GM18868 (cell line): ENCODE results near the gene MCMBP.
"Not testable (repeated sequence)": the region's sequence is repeated elsewhere in the genome, so short reads cannot be mapped to it uniquely, and the experiment has no call there.

ENCODE experiments used
- ATAC-seq: cut with Tn5 transposase; IDR thresholded peaks from one replicate; pipeline ENCODE4 v1.9.1; 2021; ENCODE audit warnings: mild to moderate bottlenecking, moderate library complexity; ENCODE audit not compliant: unreplicated experiment

MCMBP gene

GRCh38 chr10:119831656-119832055 is 41.0 kb downstream of the MCMBP start:
- no peak for ATAC-seq

GRCh38 chr10:119830851-119831250 is 41.8 kb downstream of the MCMBP start:
- no peak for ATAC-seq

GRCh38 chr10:119829429-119829828 is 43.2 kb downstream of the MCMBP start:
- no peak for ATAC-seq

- no peak for ATAC-seq
These were observed 45.2 kb downstream of the MCMBP start for GRCh38 chr10:119827430-119827829.

- ATAC-seq = no peak
These were observed 45.9 kb downstream of the MCMBP start for GRCh38 chr10:119826771-119827170.

GRCh38 chr10:119824299-119824698 is 48.3 kb downstream of the MCMBP start:
- no peak for ATAC-seq

- ATAC-seq = no peak
These were observed 51.5 kb downstream of the MCMBP start for GRCh38 chr10:119821182-119821581.

- ATAC-seq = no peak
These were observed 53.8 kb downstream of the MCMBP start for GRCh38 chr10:119818889-119819270.

GRCh38 chr10:119817991-119818888 is 54.4 kb downstream of the MCMBP start:
- ATAC-seq = no peak

GRCh38 chr10:119815671-119816070 is 57.0 kb downstream of the MCMBP start:
- no peak for ATAC-seq

- ATAC-seq = no peak
These were observed 60.0 kb downstream of the MCMBP start for GRCh38 chr10:119812684-119813083.

GRCh38 chr10:119811122-119811521 is 61.5 kb downstream of the MCMBP start:
- ATAC-seq = no peak

GRCh38 chr10:119807960-119808697 is 64.5 kb downstream of the MCMBP start:
- ATAC-seq = no peak

- no peak for ATAC-seq
These were observed 66.1 kb downstream of the MCMBP start for GRCh38 chr10:119806334-119807130.

GRCh38 chr10:119805702-119806230 is 66.9 kb downstream of the MCMBP start:
- ATAC-seq = no peak

GRCh38 chr10:119803264-119803663 is 69.4 kb downstream of the MCMBP start:
- ATAC-seq = no peak

- ATAC-seq = peak; percentile 72
These were observed 70.6 kb downstream of the MCMBP start for GRCh38 chr10:119801998-119802538.

- no peak for ATAC-seq
These were observed 71.5 kb downstream of the MCMBP start for GRCh38 chr10:119801176-119801575.

- no peak for ATAC-seq
These were observed 76.6 kb downstream of the MCMBP start for GRCh38 chr10:119796039-119796438.

GRCh38 chr10:119795101-119795500 is 77.5 kb downstream of the MCMBP start:
- ATAC-seq = not testable (repeated sequence)
